GM23338 (cell line): ENCODE measurements around the gene OAS2. TPM values are rescaled to one million over a fixed set of nuclear protein-coding genes. Genes with fewer than 3 reads are reported as not detected.

Experiments
- ATAC-seq: fragments of 200-7000 bp; cut with Tn5 transposase; 3 replicates; pipeline ENCODE4 v1.9.1; 2020
- DNase-seq: peaks from one replicate; pipeline ENCODE4 v3.0.0-alpha.2; 2015; ENCODE audit warnings: low spot score
- H2AFZ ChIP-seq: fragments of 200-600 bp; sonication (generic); 2 replicates; pipeline ENCODE4 v1.8.0; 2016; ENCODE audit warnings: antibody characterized with exemption, mild to moderate bottlenecking, moderate library complexity
- H3F3A ChIP-seq: fragments of 200-600 bp; sonication (generic); replicated peaks from 2 replicates; pipeline ENCODE4 v1.8.0; 2017; ENCODE audit warnings: antibody characterized with exemption, mixed run types, low read depth
- H3K27ac ChIP-seq: fragments of 200-600 bp; sonication (generic); 2 replicates; pipeline ENCODE4 v1.6.1; 2016; ENCODE audit warnings: low read depth
- H3K27me3 ChIP-seq: fragments of 200-600 bp; sonication (generic); 2 replicates; pipeline ENCODE4 v1.8.0; 2016; ENCODE audit warnings: mild to moderate bottlenecking, mixed run types, moderate library complexity; ENCODE audit not compliant: insufficient read depth
- H3K36me3 ChIP-seq: fragments of 200-600 bp; sonication (generic); 2 replicates; pipeline ENCODE4 v1.8.0; 2016; ENCODE audit warnings: mild to moderate bottlenecking; ENCODE audit not compliant: insufficient read depth
- H3K4me1 ChIP-seq: fragments of 200-600 bp; sonication (generic); 2 replicates; pipeline ENCODE4 v1.8.0; 2016; ENCODE audit warnings: mild to moderate bottlenecking, moderate library complexity; ENCODE audit not compliant: insufficient read depth
- H3K4me2 ChIP-seq: fragments of 200-600 bp; sonication (generic); 2 replicates; pipeline ENCODE4 v1.7.1; 2017; ENCODE audit warnings: mixed run types
- H3K4me3 ChIP-seq: fragments of 200-600 bp; sonication (generic); 2 replicates; pipeline ENCODE4 v1.6.1; 2016; ENCODE audit warnings: mixed run types
- H3K79me2 ChIP-seq: fragments of 200-600 bp; sonication (generic); replicated peaks from 2 replicates; pipeline ENCODE4 v1.8.0; 2017; ENCODE audit warnings: mild to moderate bottlenecking; ENCODE audit not compliant: insufficient read depth
- H3K9me2 ChIP-seq: fragments of 200-600 bp; sonication (generic); 2 replicates; pipeline ENCODE4 v1.8.0; 2017; ENCODE audit not compliant: insufficient read depth
- H4K20me1 ChIP-seq: fragments of 200-600 bp; sonication (generic); replicated peaks from 2 replicates; pipeline ENCODE4 v1.8.0; 2017; ENCODE audit warnings: mild to moderate bottlenecking; ENCODE audit not compliant: insufficient read depth
- H3K27ac Mint-ChIP-seq: 2 replicates; pipeline ENCODE4 v1.8.0; 2020; ENCODE audit warnings: inconsistent platforms, mild to moderate bottlenecking, moderate library complexity, mixed read lengths
- H3K27me3 Mint-ChIP-seq: 3 replicates; pipeline ENCODE4 v1.8.0; 2022; ENCODE audit warnings: low read depth, mild to moderate bottlenecking, moderate library complexity, mixed read lengths, inconsistent platforms; ENCODE audit not compliant: insufficient read depth, poor library complexity
- H3K36me3 Mint-ChIP-seq: 3 replicates; pipeline ENCODE4 v1.8.0; 2021; ENCODE audit warnings: low read depth, mild to moderate bottlenecking, inconsistent platforms, moderate library complexity, mixed read lengths
- H3K4me1 Mint-ChIP-seq: 3 replicates; pipeline ENCODE4 v1.8.0; 2020; ENCODE audit warnings: mild to moderate bottlenecking, inconsistent platforms, mixed read lengths
- H3K4me3 Mint-ChIP-seq: 3 replicates; pipeline ENCODE4 v1.8.0; 2021; ENCODE audit warnings: moderate library complexity, mild to moderate bottlenecking, inconsistent platforms, mixed read lengths
- H3K9me3 Mint-ChIP-seq: 3 replicates; pipeline ENCODE4 v1.8.0; 2020; ENCODE audit warnings: moderate library complexity, mild to moderate bottlenecking, inconsistent platforms, mixed read lengths
- CREB1 ChIP-seq: fragments of 250-450 bp; sonication (Bioruptor Pico); IDR thresholded peaks from 2 replicates; pipeline ENCODE4 v1.5.0; 2020; ENCODE audit warnings: low read depth, mild to moderate bottlenecking, moderate library complexity
- CTCF ChIP-seq, 2 experiments: fragments of 200-600 bp in 1 of 2; sonication (generic) in 1 of 2; conservative IDR thresholded peaks; 2 replicates each; pipeline versions ENCODE4 v1.5.1 to v1.6.1; 2016 to 2017; ENCODE audit warnings: antibody characterized with exemption in 2 of 2, low read depth in 2 of 2, mild to moderate bottlenecking in 2 of 2, moderate library complexity in 1 of 2
- EZH2 ChIP-seq: fragments of 200-600 bp; sonication (generic); IDR thresholded peaks from one replicate; pipeline ENCODE4 v1.8.0; 2017; ENCODE audit warnings: antibody characterized with exemption, mild to moderate bottlenecking, low read depth; ENCODE audit not compliant: unreplicated experiment
- JUNB ChIP-seq: IDR thresholded peaks from one replicate; pipeline ENCODE4 v1.6.1; 2016; ENCODE audit warnings: antibody characterized with exemption; ENCODE audit not compliant: unreplicated experiment
- NANOG ChIP-seq: IDR thresholded peaks from 2 replicates; pipeline ENCODE4 v1.6.1; 2016; ENCODE audit warnings: antibody characterized with exemption, borderline replicate concordance
- REST ChIP-seq: IDR thresholded peaks from one replicate; pipeline ENCODE4 v1.6.1; 2018; ENCODE audit warnings: antibody characterized with exemption; ENCODE audit not compliant: unreplicated experiment
- STAT1 ChIP-seq: IDR thresholded peaks from one replicate; pipeline ENCODE4 v1.6.1; 2016; ENCODE audit warnings: antibody characterized with exemption; ENCODE audit not compliant: unreplicated experiment
- ZNF114 ChIP-seq: fragments of 250-450 bp; sonication (Bioruptor Pico); IDR thresholded peaks from 2 replicates; pipeline ENCODE4 v1.5.0; 2020; ENCODE audit warnings: mild to moderate bottlenecking, moderate library complexity
- ZNF331 ChIP-seq: fragments of 250-450 bp; sonication (Bioruptor Pico); IDR thresholded peaks from 2 replicates; pipeline ENCODE4 v1.5.0; 2020; ENCODE audit warnings: low read depth, mild to moderate bottlenecking, moderate library complexity
- ZNF462 ChIP-seq: fragments of 250-450 bp; sonication (Bioruptor Pico); IDR thresholded peaks from 2 replicates; pipeline ENCODE4 v1.5.0; 2020; ENCODE audit warnings: mild to moderate bottlenecking, moderate library complexity
- polyA plus RNA-seq: library from polyadenylated mRNA; unstranded; fragments of >200 nt; fragmentation: Nextera tagmentation; extraction: Ambion mirVana; gene quantifications from 2 replicates; pipeline ENCODE4 v1.2.1, GENCODE V29; 2016
- total RNA-seq: library from RNA; depleted of rRNA; stranded (reverse); fragments of >200 nt; shearing (Covaris generic); gene quantifications from 2 replicates; pipeline ENCODE4 v1.2.3, GENCODE V29; 2014
- TF ChIP-seq, protein P1 (sequence below): IDR thresholded peaks from 2 replicates; pipeline ENCODE4 v1.6.1; 2016; ENCODE audit warnings: antibody characterized with exemption

Gene OAS2
- total and polyA plus RNA-seq, 2 experiments from 2014 or later, result 0.10 TPM; not detected in 1

DNA sequence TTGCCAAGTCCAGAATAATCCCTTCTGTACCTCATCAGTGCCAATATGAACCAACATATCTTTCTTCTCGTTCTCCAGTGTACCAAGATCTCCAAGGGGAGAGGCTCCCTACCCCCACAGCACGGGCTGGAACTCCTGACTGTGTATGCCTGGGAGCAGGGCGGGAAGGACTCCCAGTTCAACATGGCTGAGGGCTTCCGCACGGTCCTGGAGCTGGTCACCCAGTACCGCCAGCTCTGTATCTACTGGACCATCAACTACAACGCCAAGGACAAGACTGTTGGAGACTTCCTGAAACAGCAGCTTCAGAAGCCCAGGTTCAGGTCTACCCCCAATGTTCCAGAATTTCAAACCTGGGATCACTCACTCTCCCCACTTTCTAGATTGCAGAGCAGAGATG, 10.5 kb upstream of the OAS2 start:
- TF ChIP-seq, protein P1, sequence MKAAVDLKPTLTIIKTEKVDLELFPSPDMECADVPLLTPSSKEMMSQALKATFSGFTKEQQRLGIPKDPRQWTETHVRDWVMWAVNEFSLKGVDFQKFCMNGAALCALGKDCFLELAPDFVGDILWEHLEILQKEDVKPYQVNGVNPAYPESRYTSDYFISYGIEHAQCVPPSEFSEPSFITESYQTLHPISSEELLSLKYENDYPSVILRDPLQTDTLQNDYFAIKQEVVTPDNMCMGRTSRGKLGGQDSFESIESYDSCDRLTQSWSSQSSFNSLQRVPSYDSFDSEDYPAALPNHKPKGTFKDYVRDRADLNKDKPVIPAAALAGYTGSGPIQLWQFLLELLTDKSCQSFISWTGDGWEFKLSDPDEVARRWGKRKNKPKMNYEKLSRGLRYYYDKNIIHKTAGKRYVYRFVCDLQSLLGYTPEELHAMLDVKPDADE, result no peak
- TF ChIP-seq REST, result no peak
- TF ChIP-seq ZNF462, result no peak
- no peak for TF ChIP-seq ZNF331 (CRISPR knock-in tag)
- no peak for TF ChIP-seq EZH2
- no peak for TF ChIP-seq CTCF (conservative IDR thresholded peaks at IDR 0.05; ENCODE audit: low read depth in 2 of 2)
- TF ChIP-seq STAT1, result no peak
- no peak for TF ChIP-seq JUNB
- no peak for TF ChIP-seq NANOG
- no peak for TF ChIP-seq ZNF114
- TF ChIP-seq CREB1 (CRISPR knock-in tag), result no peak
- ATAC-seq, result no peak
- no peaks in the 10 kb centered on the region for H3K36me3 Mint-ChIP-seq
- no peaks in the 10 kb centered on the region for H3K27me3 ChIP-seq
- H3K79me2 ChIP-seq, result no peaks in the 10 kb centered on the region
- H4K20me1 ChIP-seq, result no peaks in the 10 kb centered on the region
- no peaks in the 10 kb centered on the region for H3K4me1 Mint-ChIP-seq
- H3K4me3 Mint-ChIP-seq, result no peak overlapping the region
- no peaks in the 10 kb centered on the region for H3K36me3 ChIP-seq
- H3K9me2 ChIP-seq, result 0 out of 2 replicates have a peak, but pooled peaks cover 5% of the 10 kb centered on the region
- no peak overlapping the region for H3K4me2 ChIP-seq
- H3F3A ChIP-seq, result no peaks in the 10 kb centered on the region
- no peak for DNase-seq
- no peak overlapping the region for H3K27ac ChIP-seq
- no peak overlapping the region for H2AFZ ChIP-seq
- no peaks in the 10 kb centered on the region for H3K4me1 ChIP-seq
- no peak overlapping the region for H3K27ac Mint-ChIP-seq
- H3K4me3 ChIP-seq, result no peak overlapping the region
- no peaks in the 10 kb centered on the region for H3K9me3 Mint-ChIP-seq
- H3K27me3 Mint-ChIP-seq, result peaks cover 14% of the 10 kb centered on the region
